B cell (primary cell): ENCODE results near the gene OTUB2. TPM values are rescaled to one million over a fixed set of nuclear protein-coding genes. Genes with fewer than 3 reads are reported as not detected.

Experiments used
- ATAC-seq: fragments of 200-7000 bp; cut with Tn5 transposase; one replicate; pipeline ENCODE4 v1.10.0; 2021; ENCODE audit warnings: low read depth, mild to moderate bottlenecking, moderate number of reproducible peaks, moderate library complexity
- CTCF ChIA-PET: fragments of 350-600 bp; sonication (Branson Sonifier 250); formaldehyde crosslinking; loops from one replicate; lab custom pipeline; 2021; ENCODE audit warnings: antibody characterized with exemption, inconsistent platforms; lab: Charles Lee
- POLR2A ChIA-PET: fragments of 350-600 bp; sonication (Branson Sonifier 250); formaldehyde crosslinking; loops from one replicate; lab custom pipeline; 2021; ENCODE audit warnings: antibody characterized with exemption; lab: Charles Lee
- DNase-seq: peaks from one replicate; pipeline ENCODE4 v3.0.0; 2013
- H2AFZ ChIP-seq: 2 replicates; pipeline ENCODE4 v1.6.1; 2012; ENCODE audit warnings: mild to moderate bottlenecking, low read depth, low read length; ENCODE audit not compliant: insufficient read depth, poor library complexity, severe bottlenecking
- H3K27ac ChIP-seq, 2 donors: 1 replicate in 1 of 2; 2 replicates in 1 of 2; pipeline ENCODE4 v1.5.1; 2012 to 2013; ENCODE audit warnings: low read length in 2 of 2, mild to moderate bottlenecking in 2 of 2, moderate library complexity in 1 of 2
- H3K27me3 ChIP-seq, 4 experiments: fragments of 200-600 bp in 1 of 4; sonication (generic) in 1 of 4; replicated peaks in 1 of 4; 1 replicate in 2 of 4; 2 replicates in 2 of 4; pipeline versions ENCODE4 v1.6.1 to v1.7.0; 2013 to 2016; ENCODE audit warnings: low read length in 3 of 4, mild to moderate bottlenecking in 2 of 4, mixed read lengths in 1 of 4, moderate library complexity in 1 of 4; ENCODE audit not compliant: insufficient read depth in 4 of 4, control insufficient read depth in 3 of 4; ENCODE audit errors: control extremely low read depth in 1 of 4
- H3K36me3 ChIP-seq, 2 experiments: replicated peaks in 1 of 2; 1 replicate in 1 of 2; 2 replicates in 1 of 2; pipeline versions ENCODE4 v1.6.1 to v1.7.1; 2013; ENCODE audit warnings: low read length in 1 of 2; ENCODE audit not compliant: insufficient read depth in 2 of 2, control insufficient read depth in 1 of 2; ENCODE audit errors: control extremely low read depth in 1 of 2, extremely low read depth in 1 of 2
- H3K4me1 ChIP-seq, 2 donors: fragments of 200-600 bp in 1 of 2; sonication (generic) in 1 of 2; 1 replicate in 1 of 2; 2 replicates in 1 of 2; pipeline versions ENCODE4 v1.5.1 to v1.6.1; 2013 to 2017; ENCODE audit warnings: low read length in 2 of 2; ENCODE audit not compliant: control insufficient read depth in 2 of 2, insufficient read depth in 2 of 2
- H3K4me2 ChIP-seq: replicated peaks from 2 replicates; pipeline ENCODE3; 2012; ENCODE audit warnings: mild to moderate bottlenecking, low read depth, low read length; ENCODE audit not compliant: poor library complexity, severe bottlenecking
- H3K4me3 ChIP-seq, 5 experiments: fragments of 200-600 bp in 1 of 5; sonication (generic) in 1 of 5; 1 replicate in 3 of 5; 2 replicates in 2 of 5; pipeline versions ENCODE4 v1.5.1 to v1.7.0; 2011 to 2016; ENCODE audit warnings: low read length in 4 of 5, mild to moderate bottlenecking in 4 of 5, low read depth in 2 of 5, control low read depth in 1 of 5, moderate library complexity in 1 of 5; ENCODE audit not compliant: insufficient read depth in 1 of 5; ENCODE audit errors: control extremely low read depth in 1 of 5, extremely low read depth in 1 of 5
- H3K79me2 ChIP-seq: fragments of 200-600 bp; sonication (generic); one replicate; pipeline ENCODE4 v1.6.0; 2016; ENCODE audit warnings: low read length; ENCODE audit not compliant: control insufficient read depth, insufficient read depth
- H3K9ac ChIP-seq: fragments of 200-600 bp; sonication (generic); 2 replicates; pipeline ENCODE4 v1.6.1; 2017; ENCODE audit warnings: mild to moderate bottlenecking, low read length, moderate library complexity
- H3K9me3 ChIP-seq, 3 donors: one replicate each; pipeline versions ENCODE4 v1.6.1 to v1.7.1; 2013; ENCODE audit warnings: low read length in 2 of 3; ENCODE audit not compliant: control insufficient read depth in 2 of 3, insufficient read depth in 1 of 3; ENCODE audit errors: control extremely low read depth in 1 of 3
- H4K20me1 ChIP-seq: 2 replicates; pipeline ENCODE4 v1.6.0; 2012; ENCODE audit warnings: mild to moderate bottlenecking, low read length; ENCODE audit not compliant: insufficient read depth, control insufficient read depth, poor library complexity, severe bottlenecking
- H3K27ac Mint-ChIP-seq: one replicate; pipeline ENCODE4 v1.8.0; 2021; ENCODE audit warnings: mixed read lengths
- H3K27me3 Mint-ChIP-seq: one replicate; pipeline ENCODE4 v1.8.0; 2021; ENCODE audit warnings: mixed read lengths
- H3K4me1 Mint-ChIP-seq: one replicate; pipeline ENCODE4 v1.8.0; 2021; ENCODE audit warnings: mixed read lengths
- H3K4me3 Mint-ChIP-seq: one replicate; pipeline ENCODE4 v1.8.0; 2021; ENCODE audit warnings: mixed read lengths
- H3K9me3 Mint-ChIP-seq: one replicate; pipeline ENCODE4 v1.8.0; 2022; ENCODE audit warnings: mixed read lengths; ENCODE audit not compliant: insufficient read depth
- EZH2 ChIP-seq: IDR thresholded peaks from 2 replicates; pipeline ENCODE4 v1.6.1; 2012; ENCODE audit warnings: borderline replicate concordance, low read depth, mild to moderate bottlenecking, moderate library complexity, low read length; ENCODE audit not compliant: insufficient read depth, poor library complexity, severe bottlenecking
- WGBS: methylation state at CpG from one replicate; pipeline ENCODE4 v1.1.5; 2013; ENCODE audit warnings: missing lambda C conversion rate; ENCODE audit not compliant: insufficient coverage; 5-methylcytosine and 5-hydroxymethylcytosine counted together
- intact Hi-C: fragments of 100-400 bp; cut with micrococcal nuclease; formaldehyde crosslinking; loops from one replicate; pipeline ENCODE4 v1.10.0; 2022
- polyA plus RNA-seq: library from polyadenylated mRNA; depleted of rRNA; stranded (reverse); fragments of >200 nt; gene quantifications from 2 replicates; pipeline ENCODE4 v1.2.3, GENCODE V29; 2012
- total RNA-seq, 2 donors: library from RNA; stranded (reverse); fragments of 120-200 nt in 1 of 2; gene quantifications; 1 replicate in 1 of 2; 2 replicates in 1 of 2; pipeline versions ENCODE4 v1.2.3 to v1.2.4, GENCODE V29; 2013 to 2022
- TF ChIP-seq, protein P1 (sequence below): fragments of 200-600 bp; IDR thresholded peaks from one replicate; pipeline ENCODE4 v1.8.0; 2022; ENCODE audit warnings: antibody characterized with exemption, mild to moderate bottlenecking

The OTUB2 gene
- total and polyA plus RNA-seq, 2 donors (not counting 1 experiment from before 2014, with no cell fraction given): 0.04 to 0.17 TPM

DNA sequence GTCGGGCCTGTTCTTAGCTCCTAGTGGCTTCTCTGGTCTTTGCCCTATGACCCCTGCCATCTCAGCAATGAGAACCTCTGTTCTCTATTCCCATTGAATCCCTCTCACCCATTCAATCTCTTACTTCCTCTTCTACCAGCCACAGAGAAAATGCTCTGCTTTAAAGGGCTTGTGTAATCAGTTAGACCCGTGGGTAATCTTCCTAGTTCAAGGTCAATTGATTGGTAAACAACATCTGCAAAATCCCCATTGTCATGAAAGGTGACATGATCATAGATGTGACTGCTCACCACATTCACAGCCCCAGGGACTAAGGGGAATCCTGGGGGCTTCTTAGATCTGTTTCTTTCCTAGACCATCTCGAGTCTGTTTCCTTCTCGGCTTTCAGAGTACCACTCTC is 36.2 kb upstream of the OTUB2 start:
- no peak for DNase-seq
- intact Hi-C loops: loop anchor here (5.0 kb wide), 1 partner anchor 43 kb away; no protein-coding TSS in a partner anchor
- 73% methylated on average over 3 of the region's 4 CpGs for WGBS
- POLR2A ChIA-PET: interaction anchor here (1.0 kb wide), 1 partner anchor 50 kb away, joined by 4 read pairs; no protein-coding TSS in a partner anchor
- Histone ChIP-seq H3K27me3 (peaks cover 0 to 32% (median 10%) of the 10 kb centered on the region in 4 experiments), H3K79me2 (no peaks in the 10 kb centered on the region), H3K36me3 (no peaks in the 10 kb centered on the region), H3K9ac (no peak overlapping the region), H2AFZ (no peak overlapping the region), H4K20me1 (no peaks in the 10 kb centered on the region), H3K27ac (no peak overlapping the region), H3K4me1 (no peaks in the 10 kb centered on the region), H3K9me3 (peaks cover 0 to 5% (median 0%) of the 10 kb centered on the region in 3 donors), H3K4me2 (no peak overlapping the region), H3K4me3 (no peak overlapping the region)
- H3K27ac Mint-ChIP-seq: no peak overlapping the region
- H3K9me3 Mint-ChIP-seq: no peaks in the 10 kb centered on the region
- no peak overlapping the region for H3K4me3 Mint-ChIP-seq
- peaks cover 3% of the 10 kb centered on the region for H3K4me1 Mint-ChIP-seq
- peak; percentile 28 for ATAC-seq
- CTCF ChIA-PET: interaction anchor here (1.4 to 3.2 kb wide), 2 partner anchors 19 to 53 kb away, joined by 4 to 10 read pairs; no protein-coding TSS in a partner anchor
- peaks cover 23% of the 10 kb centered on the region for H3K27me3 Mint-ChIP-seq
- TF ChIP-seq, protein P1, sequence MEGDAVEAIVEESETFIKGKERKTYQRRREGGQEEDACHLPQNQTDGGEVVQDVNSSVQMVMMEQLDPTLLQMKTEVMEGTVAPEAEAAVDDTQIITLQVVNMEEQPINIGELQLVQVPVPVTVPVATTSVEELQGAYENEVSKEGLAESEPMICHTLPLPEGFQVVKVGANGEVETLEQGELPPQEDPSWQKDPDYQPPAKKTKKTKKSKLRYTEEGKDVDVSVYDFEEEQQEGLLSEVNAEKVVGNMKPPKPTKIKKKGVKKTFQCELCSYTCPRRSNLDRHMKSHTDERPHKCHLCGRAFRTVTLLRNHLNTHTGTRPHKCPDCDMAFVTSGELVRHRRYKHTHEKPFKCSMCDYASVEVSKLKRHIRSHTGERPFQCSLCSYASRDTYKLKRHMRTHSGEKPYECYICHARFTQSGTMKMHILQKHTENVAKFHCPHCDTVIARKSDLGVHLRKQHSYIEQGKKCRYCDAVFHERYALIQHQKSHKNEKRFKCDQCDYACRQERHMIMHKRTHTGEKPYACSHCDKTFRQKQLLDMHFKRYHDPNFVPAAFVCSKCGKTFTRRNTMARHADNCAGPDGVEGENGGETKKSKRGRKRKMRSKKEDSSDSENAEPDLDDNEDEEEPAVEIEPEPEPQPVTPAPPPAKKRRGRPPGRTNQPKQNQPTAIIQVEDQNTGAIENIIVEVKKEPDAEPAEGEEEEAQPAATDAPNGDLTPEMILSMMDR: no peak
- TF ChIP-seq EZH2: no peak

DNA sequence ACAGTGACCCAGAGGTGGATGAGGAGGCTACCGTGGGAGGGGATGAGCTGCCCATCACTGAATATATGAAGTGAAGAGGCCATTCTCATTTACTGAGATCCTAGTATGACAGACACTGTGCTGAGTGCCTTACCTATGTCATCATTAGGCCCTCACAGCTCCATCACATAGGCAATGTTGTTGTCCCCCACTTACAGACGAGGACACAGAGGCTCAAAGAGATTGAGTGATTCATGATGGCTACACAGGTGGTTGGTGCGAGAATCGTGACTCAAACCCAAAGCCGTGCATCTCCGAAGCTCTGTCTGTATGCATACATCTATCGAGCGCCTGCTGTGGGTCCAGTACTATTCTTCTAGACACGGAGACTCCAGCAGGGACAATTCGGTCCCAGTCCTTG is 34.9 kb upstream of the OTUB2 start:
- 89% methylated on average over 9 of the region's 10 CpGs for WGBS
- H3K9ac ChIP-seq: no peak overlapping the region
- H4K20me1 ChIP-seq: no peaks in the 10 kb centered on the region
- H3K27me3 ChIP-seq: peaks cover 0 to 26% (median 5%) of the 10 kb centered on the region in 4 experiments
- TF ChIP-seq EZH2: no peak
- TF ChIP-seq, protein P1: no peak
- H3K4me2 ChIP-seq: no peak overlapping the region
- Mint-ChIP-seq H3K9me3 (no peaks in the 10 kb centered on the region), H3K27ac (no peak overlapping the region), H3K4me3 (no peak overlapping the region), H3K4me1 (peaks cover 3% of the 10 kb centered on the region), H3K27me3 (peaks cover 20% of the 10 kb centered on the region)
- H2AFZ ChIP-seq: no peak overlapping the region
- ATAC-seq (no peak), DNase-seq (no peak)
- H3K9me3 ChIP-seq: peaks cover 0 to 5% (median 0%) of the 10 kb centered on the region in 3 donors
- no peaks in the 10 kb centered on the region for H3K79me2 ChIP-seq
- H3K36me3 ChIP-seq: no peaks in the 10 kb centered on the region
- ChIA-PET CTCF (interaction anchor here (1.0 to 3.2 kb wide), 5 partner anchors 8 to 54 kb away, joined by 3 to 10 read pairs (median 4); no protein-coding TSS in a partner anchor), POLR2A (no interaction called here)
- no peak overlapping the region for H3K27ac ChIP-seq
- no peaks in the 10 kb centered on the region for H3K4me1 ChIP-seq
- intact Hi-C loops: no loop called here
- no peak overlapping the region for H3K4me3 ChIP-seq
